Muscle of leg (tissue), 11 donors: ENCODE measurements around the gene HLCS. TPM values are rescaled to one million over a fixed set of nuclear protein-coding genes. Genes with fewer than 3 reads are reported as not detected.
"Not testable (repeated sequence)": the region's sequence is repeated elsewhere in the genome, so short reads cannot be mapped to it uniquely, and the experiment has no call there.

ENCODE experiments used
- DNase-seq: peaks from one replicate; pipeline ENCODE4 v3.0.0; 2013
- H3K27ac ChIP-seq: one replicate; pipeline ENCODE4 v1.5.1; 2013; ENCODE audit warnings: mild to moderate bottlenecking, low read length, control low read depth
- H3K27me3 ChIP-seq: one replicate; pipeline ENCODE4 v1.6.1; 2013; ENCODE audit warnings: low read length; ENCODE audit not compliant: control insufficient read depth, insufficient read depth
- H3K36me3 ChIP-seq: one replicate; pipeline ENCODE4 v1.6.1; 2013; ENCODE audit warnings: low read length; ENCODE audit not compliant: control insufficient read depth, insufficient read depth
- H3K4me1 ChIP-seq: one replicate; pipeline ENCODE4 v1.6.1; 2013; ENCODE audit warnings: low read length; ENCODE audit not compliant: control insufficient read depth, insufficient read depth
- H3K4me3 ChIP-seq: one replicate; pipeline ENCODE4 v1.5.1; 2013; ENCODE audit warnings: low read length, control low read depth
- H3K9me3 ChIP-seq: replicated peaks from 2 replicates; pipeline ENCODE4 v1.6.1; 2013; ENCODE audit warnings: low read depth, low read length; ENCODE audit not compliant: control insufficient read depth
- WGBS: methylation state at CpG from one replicate; pipeline ENCODE4 v1.1.5; 2013; ENCODE audit warnings: missing lambda C conversion rate; ENCODE audit not compliant: insufficient coverage; 5-methylcytosine and 5-hydroxymethylcytosine counted together
- polyA plus RNA-seq, 8 donors: library from polyadenylated mRNA; unstranded; fragments of 120-200 nt; gene quantifications; one replicate each; pipeline versions ENCODE4 v1.2.1 to v1.2.3, GENCODE V29; 2013; ENCODE audit warnings: inconsistent platforms in 1 of 8, low replicate concordance in 1 of 8; ENCODE audit not compliant: insufficient read length in 8 of 8, insufficient read depth in 1 of 8
- total RNA-seq: library from RNA; stranded (reverse); fragments of 120-200 nt; gene quantifications from one replicate; pipeline ENCODE4 v1.2.4, GENCODE V29; 2013

HLCS gene
- total and polyA plus RNA-seq, 9 donors: 8.4 to 13.4 (median 12.9) TPM

GRCh38 chr21:36952331-36952730, 14.1 kb downstream of the HLCS start:
- peaks cover 13% of the 10 kb centered on the region for H3K36me3 ChIP-seq
- not testable (repeated sequence) for H3K27me3 ChIP-seq, H3K4me1 ChIP-seq, H3K9me3 ChIP-seq, H3K4me3 ChIP-seq, DNase-seq, H3K27ac ChIP-seq
- WGBS: 97% methylated on average over 6 of the region's 12 CpGs

GRCh38 chr21:36949171-36950141, 17.0 kb downstream of the HLCS start:
- no peak for DNase-seq
- H3K9me3 ChIP-seq: peaks cover 5% of the 10 kb centered on the region
- 89% methylated on average over 6 of the region's 6 CpGs for WGBS
- H3K27ac ChIP-seq: no peak overlapping the region
- H3K4me3 ChIP-seq: no peak overlapping the region
- no peaks in the 10 kb centered on the region for H3K4me1 ChIP-seq
- H3K36me3 ChIP-seq: peaks cover 19% of the 10 kb centered on the region
- H3K27me3 ChIP-seq: no peaks in the 10 kb centered on the region

- Histone ChIP-seq H3K9me3 (peaks cover 5% of the 10 kb centered on the region), H3K27me3 (no peaks in the 10 kb centered on the region), H3K27ac (no peak overlapping the region), H3K36me3 (peaks cover 19% of the 10 kb centered on the region), H3K4me1 (no peaks in the 10 kb centered on the region), H3K4me3 (no peak overlapping the region)
- no CpG with 5 or more reads among the region's 6 CpGs for WGBS
- DNase-seq: no peak
Observed at GRCh38 chr21:36948686-36949085, 17.8 kb downstream of the HLCS start.

- 39% methylated on average over 7 of the region's 11 CpGs for WGBS
- DNase-seq: no peak
- H3K27ac ChIP-seq: no peak overlapping the region
- peaks cover 19% of the 10 kb centered on the region for H3K36me3 ChIP-seq
- no peaks in the 10 kb centered on the region for H3K4me1 ChIP-seq
- peaks cover 5% of the 10 kb centered on the region for H3K9me3 ChIP-seq
- H3K4me3 ChIP-seq: no peak overlapping the region
- no peaks in the 10 kb centered on the region for H3K27me3 ChIP-seq
Observed at GRCh38 chr21:36946949-36947356, 19.5 kb downstream of the HLCS start.

- DNase-seq: no peak
- Histone ChIP-seq H3K9me3 (peaks cover 5% of the 10 kb centered on the region), H3K4me1 (no peaks in the 10 kb centered on the region), H3K27me3 (no peaks in the 10 kb centered on the region), H3K27ac (no peak overlapping the region), H3K4me3 (no peak overlapping the region), H3K36me3 (peaks cover 19% of the 10 kb centered on the region)
- WGBS: no CpG with 5 or more reads among the region's 6 CpGs
Observed at GRCh38 chr21:36945496-36946138, 20.9 kb downstream of the HLCS start.

GRCh38 chr21:36936361-36937135, 29.9 kb downstream of the HLCS start:
- DNase-seq: no peak
- Histone ChIP-seq H3K36me3 (peaks cover 23% of the 10 kb centered on the region), H3K4me3 (no peak overlapping the region), H3K27ac (no peak overlapping the region), H3K27me3 (no peaks in the 10 kb centered on the region), H3K9me3 (no peaks in the 10 kb centered on the region), H3K4me1 (no peaks in the 10 kb centered on the region)
- 88% methylated on average over 15 of the region's 24 CpGs for WGBS

- Histone ChIP-seq H3K9me3 (no peaks in the 10 kb centered on the region), H3K4me1 (no peaks in the 10 kb centered on the region), H3K27me3 (no peaks in the 10 kb centered on the region), H3K4me3 (no peak overlapping the region), H3K27ac (no peak overlapping the region), H3K36me3 (peaks cover 26% of the 10 kb centered on the region)
- no CpG with 5 or more reads among the region's 5 CpGs for WGBS
- no peak for DNase-seq
Observed at GRCh38 chr21:36934864-36935420, 31.5 kb downstream of the HLCS start.

- DNase-seq: no peak
- no peak overlapping the region for H3K4me3 ChIP-seq
- peaks cover 3% of the 10 kb centered on the region for H3K4me1 ChIP-seq
- H3K9me3 ChIP-seq: no peaks in the 10 kb centered on the region
- no CpG with 5 or more reads among the region's 3 CpGs for WGBS
- H3K27ac ChIP-seq: no peak overlapping the region
- no peaks in the 10 kb centered on the region for H3K27me3 ChIP-seq
- H3K36me3 ChIP-seq: peaks cover 32% of the 10 kb centered on the region
Observed at GRCh38 chr21:36932161-36932816, 34.2 kb downstream of the HLCS start.

GRCh38 chr21:36929622-36930021, 36.8 kb downstream of the HLCS start:
- no peak overlapping the region for H3K4me3 ChIP-seq
- H3K9me3 ChIP-seq: no peaks in the 10 kb centered on the region
- peaks cover 19% of the 10 kb centered on the region for H3K36me3 ChIP-seq
- no peaks in the 10 kb centered on the region for H3K27me3 ChIP-seq
- H3K4me1 ChIP-seq: peaks cover 3% of the 10 kb centered on the region
- 44% methylated on average over 7 of the region's 7 CpGs for WGBS
- no peak for DNase-seq
- H3K27ac ChIP-seq: no peak overlapping the region
